NCI-H748 (cell line): ENCODE data around the gene ASTN2.
"Not testable (repeated sequence)": the region's sequence is repeated elsewhere in the genome, so short reads cannot be mapped to it uniquely, and the experiment has no call there.

Experiments used
- DNase-seq: peaks from one replicate; lab custom pipeline; 2025; ENCODE audit not compliant: unreplicated experiment; lab: John Stamatoyannopoulos, UW

The ASTN2 gene

DNA sequence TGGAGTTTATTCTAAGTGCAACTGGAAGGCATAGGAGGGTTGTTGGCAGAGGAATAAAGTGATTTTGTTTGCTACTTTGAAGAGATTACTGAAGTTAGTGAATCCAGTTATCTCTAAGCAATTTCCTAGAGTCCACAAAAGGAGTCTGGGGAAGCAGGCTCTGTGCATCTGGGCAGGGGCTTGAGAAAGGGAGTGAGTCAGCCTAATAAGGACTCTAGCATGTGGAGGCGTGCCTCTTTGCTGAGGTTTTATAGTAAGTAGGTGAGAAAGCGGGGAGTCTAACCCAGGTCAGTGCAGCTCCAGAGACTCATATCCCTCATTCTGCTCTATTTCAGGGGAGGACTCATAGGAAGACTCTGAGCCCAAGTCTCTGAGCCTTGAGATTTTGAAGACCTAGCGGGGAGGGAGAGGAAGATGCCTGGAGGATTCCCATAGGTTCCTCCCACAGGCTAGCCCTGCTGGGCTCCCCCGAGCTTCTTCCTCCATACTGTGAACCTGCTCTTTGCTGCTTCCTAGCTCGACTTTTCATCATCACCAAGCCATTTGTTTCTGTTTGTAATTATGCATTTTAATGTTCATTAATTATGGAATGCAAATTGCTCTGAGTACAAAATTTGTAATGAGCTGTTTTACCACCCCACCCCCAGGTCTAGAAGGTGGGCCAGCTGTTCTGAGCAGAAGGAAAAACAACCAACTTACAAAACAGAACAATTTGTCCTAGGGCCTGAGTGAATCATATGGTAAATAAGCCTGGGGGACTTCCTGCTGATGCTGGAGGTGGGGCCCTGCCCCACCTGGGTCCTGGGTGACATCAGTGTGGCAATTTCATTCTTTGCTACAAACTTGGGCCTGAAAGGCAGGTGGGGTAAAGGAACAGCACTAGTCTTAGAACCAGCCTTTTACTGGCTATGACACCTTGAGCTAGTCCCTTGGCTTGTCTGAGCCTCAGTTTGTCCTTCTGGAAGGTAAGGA is 577.6 kb downstream of the ASTN2 start:
- DNase-seq: peak; percentile 33

- DNase-seq: not testable (repeated sequence)
Measured at GRCh38 chr9:116830321-116830720, 584.5 kb downstream of the ASTN2 start.

DNA sequence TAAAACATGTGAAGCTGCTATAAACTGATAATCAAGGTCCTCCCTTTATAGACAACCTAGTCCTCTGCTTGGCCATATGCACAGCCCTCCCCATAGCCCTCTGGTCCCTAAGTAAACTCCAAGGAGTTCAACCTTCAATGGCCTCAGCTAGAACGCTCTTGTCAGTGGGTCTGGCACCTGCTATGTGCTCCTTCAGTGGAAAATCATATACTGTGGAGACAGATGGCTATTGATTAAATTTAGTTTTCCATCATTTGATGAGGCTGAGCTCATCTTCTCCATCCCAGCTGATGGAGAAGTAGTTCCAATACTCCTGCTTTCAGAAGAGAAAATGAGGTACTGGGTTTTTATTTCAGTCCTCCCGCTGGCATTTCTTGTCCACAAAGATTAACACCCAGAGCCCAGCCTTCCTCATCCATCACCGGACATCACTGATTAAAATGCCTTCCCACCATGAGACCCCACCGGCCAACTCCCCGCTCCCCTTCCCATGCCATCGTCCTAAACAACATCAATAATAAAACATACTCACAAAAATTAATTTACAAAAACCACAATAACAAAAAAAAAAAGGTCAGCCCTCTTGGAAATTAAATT is 593.1 kb downstream of the ASTN2 start:
- no peak for DNase-seq

GRCh38 chr9:116819116-116819515 is 595.7 kb downstream of the ASTN2 start:
- no peak for DNase-seq

- peak; percentile 13 for DNase-seq
Measured at GRCh38 chr9:116817762-116818161, 597.1 kb downstream of the ASTN2 start.

- no peak for DNase-seq
Measured at GRCh38 chr9:116816484-116816883, 598.4 kb downstream of the ASTN2 start.

DNA sequence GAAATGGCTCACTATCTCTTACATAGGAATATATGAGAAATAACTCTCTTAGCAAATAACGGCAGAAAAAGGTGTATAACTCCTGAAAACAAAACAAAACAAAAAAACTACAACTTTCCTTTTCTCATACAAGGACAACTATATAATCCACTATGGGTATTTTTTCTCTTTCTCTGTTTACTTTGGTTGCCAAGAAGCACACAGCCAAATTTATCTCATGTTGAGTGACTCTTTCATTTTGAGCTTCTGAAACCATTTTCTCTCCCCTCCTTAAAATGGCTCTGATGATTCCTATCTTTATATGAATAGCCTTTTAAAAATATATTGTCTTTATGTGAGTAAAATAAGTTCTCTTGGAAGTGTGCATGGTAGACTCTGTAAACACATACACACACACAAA is 599.0 kb downstream of the ASTN2 start:
- no peak for DNase-seq

GRCh38 chr9:116813031-116813300 is 601.9 kb downstream of the ASTN2 start:
- no peak for DNase-seq

DNA sequence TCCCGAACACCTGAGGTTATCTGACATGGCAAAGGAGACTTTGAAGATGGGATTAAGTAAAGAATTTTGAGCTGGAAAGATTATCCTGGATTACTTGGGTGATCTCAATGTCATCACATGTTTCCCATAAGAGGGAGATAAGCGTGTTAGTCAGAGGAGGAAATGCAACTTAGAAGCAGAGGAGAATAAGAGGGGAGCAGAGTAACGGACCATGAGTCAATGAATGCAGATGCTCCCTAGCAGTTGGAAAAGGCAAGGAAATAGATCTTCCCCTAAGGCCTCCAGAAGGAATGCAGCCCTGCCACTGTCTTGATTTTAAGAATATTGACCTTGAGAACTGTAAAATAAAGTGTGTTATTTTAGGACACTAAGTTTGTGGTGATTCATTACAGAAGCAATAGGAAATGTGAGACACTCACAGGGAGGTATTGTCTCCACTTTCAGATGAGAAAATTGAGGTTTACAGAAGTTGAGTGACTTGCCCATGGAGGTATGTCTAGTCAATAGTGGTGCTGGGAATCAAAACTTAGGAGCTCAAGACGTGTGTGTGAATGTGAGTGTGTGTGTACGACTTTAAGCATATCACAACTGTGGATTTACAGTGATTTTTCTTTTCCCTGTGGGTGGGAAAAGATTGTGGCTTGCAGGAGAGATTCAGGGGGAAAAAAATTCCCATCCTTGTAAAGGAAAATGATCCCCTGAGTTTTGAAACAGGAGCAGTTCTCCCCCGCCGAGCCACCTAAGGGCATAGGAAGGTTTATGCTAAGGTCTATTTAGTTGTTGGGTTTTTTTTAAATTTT is 602.4 kb downstream of the ASTN2 start:
- no peak for DNase-seq

- DNase-seq: no peak
Measured at GRCh38 chr9:116809656-116810055, 605.2 kb downstream of the ASTN2 start.

GRCh38 chr9:116806075-116806474 is 608.8 kb downstream of the ASTN2 start:
- no peak for DNase-seq

DNA sequence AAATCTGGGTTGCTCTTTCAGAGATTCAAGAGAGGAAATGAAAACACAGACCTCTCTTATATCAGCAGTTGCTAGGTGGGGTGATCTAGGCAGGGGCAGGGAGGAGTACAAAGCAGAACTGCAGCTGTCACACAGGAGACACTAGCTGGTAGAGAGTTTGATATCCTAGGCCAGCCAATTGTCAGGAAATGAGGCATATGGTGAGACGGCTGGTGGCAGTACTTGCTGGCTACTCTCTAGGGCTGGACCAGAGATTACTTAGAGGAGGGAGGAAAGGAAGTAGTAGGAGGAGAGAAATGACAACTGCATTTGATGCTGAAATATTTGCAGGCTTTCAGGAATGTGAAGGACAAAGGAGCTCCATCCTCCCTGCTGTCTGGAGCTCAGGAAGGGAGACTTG is 614.0 kb downstream of the ASTN2 start:
- DNase-seq: no peak

- DNase-seq: no peak
Measured at GRCh38 chr9:116800074-116800473, 614.8 kb downstream of the ASTN2 start.

- no peak for DNase-seq
Measured at GRCh38 chr9:116798521-116798920, 616.3 kb downstream of the ASTN2 start.

- no peak for DNase-seq
Measured at GRCh38 chr9:116797276-116797675, 617.6 kb downstream of the ASTN2 start.

- no peak for DNase-seq
Measured at GRCh38 chr9:116796669-116797068, 618.2 kb downstream of the ASTN2 start.

DNA sequence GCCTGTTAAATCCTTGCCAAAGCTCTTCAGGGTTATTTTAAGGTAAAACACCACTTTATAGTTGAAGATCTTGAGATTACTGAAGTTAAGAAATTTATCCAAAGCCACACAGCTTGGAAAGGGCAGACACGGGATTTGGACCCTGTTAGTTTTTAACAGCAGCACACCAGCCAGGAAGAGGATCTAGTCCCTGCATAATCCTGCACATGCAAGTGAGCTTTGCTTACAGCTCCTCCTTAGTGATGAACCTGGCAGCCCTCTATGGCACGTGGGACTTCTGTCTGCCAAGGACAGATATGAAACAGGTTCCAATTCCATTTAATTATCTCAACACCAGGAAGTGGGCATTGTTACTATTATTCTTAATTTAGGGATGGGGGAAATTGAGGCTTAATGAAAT is 619.0 kb downstream of the ASTN2 start:
- DNase-seq: no peak

- DNase-seq: peak; percentile 81
Measured at GRCh38 chr9:116792271-116792670, 622.6 kb downstream of the ASTN2 start.

- DNase-seq: peak; percentile 93
Measured at GRCh38 chr9:116791326-116791725, 623.5 kb downstream of the ASTN2 start.

- DNase-seq: no peak
Measured at GRCh38 chr9:116789081-116789480, 625.8 kb downstream of the ASTN2 start.

DNA sequence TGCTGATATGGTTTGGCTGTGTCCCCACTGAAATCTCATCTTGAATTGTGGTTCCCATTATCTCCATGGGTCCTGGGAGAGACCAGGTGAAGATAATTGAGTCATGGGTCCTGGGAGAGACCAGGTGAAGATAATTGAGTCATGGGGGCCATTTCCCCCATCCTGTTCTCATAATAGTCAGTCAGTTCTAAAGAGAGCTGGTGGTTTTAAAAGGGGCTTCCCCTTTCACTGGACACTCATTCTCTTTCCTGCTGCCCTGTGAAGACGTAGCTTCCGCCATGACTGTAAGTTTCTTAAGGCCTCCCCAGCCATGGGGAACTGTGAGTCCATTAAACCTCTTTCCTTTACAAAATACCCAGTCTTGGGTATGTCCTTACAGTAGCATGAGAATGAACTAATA is 628.1 kb downstream of the ASTN2 start:
- no peak for DNase-seq

DNA sequence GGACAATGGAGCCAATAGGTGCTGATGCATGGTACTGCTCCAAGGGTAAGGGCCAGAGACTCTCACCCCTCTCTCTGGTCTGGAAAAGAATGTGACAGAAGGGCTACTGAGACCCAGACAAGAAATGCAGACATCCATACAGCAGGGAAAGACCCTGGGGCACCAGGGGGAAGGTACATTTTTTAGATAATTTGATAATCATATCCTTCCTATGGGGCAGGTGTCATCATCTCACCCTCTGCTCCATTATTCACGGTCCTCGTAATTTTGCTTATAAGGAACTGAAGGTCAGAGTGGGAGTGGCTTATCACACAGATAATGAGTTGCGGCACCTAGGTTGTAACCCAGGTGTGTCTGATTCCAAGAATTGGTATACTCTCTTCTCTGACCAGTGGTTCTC is 637.7 kb downstream of the ASTN2 start:
- DNase-seq: no peak
